ENCODE data around the gene BLNK. TPM values are rescaled to one million over a fixed set of nuclear protein-coding genes. Genes with fewer than 3 reads are reported as not detected.

Gene BLNK
- total RNA-seq, 2 donors from 2014 or later, result 0.39 to 0.41 TPM

DNA sequence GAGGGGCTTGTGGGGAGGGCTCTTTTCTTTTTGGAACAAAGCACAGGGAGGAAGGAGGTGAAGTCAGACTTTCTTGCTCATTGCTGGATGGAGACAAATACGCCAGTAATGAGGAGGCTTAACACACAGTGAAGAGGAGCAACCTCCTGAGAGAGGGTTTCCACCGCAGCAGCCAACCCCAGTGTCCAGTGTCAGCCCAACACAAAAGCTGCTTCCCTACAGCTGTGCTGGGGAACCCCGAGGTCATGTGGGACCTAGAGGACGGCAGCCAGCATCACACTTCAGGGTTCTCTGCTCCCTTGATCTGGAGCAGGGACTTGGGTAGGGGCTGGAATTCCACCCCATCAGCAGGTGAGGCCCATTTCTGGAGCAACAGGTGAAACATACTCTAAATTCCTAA lies 7.7 kb downstream of the BLNK start:
- Histone ChIP-seq H3K4me1 (peaks cover 0 to 8% of the 10 kb centered on the region in 2 donors), H3K4me3 (no peak overlapping the region), H3K27ac (no peak overlapping the region), H3K27me3 (no peaks in the 10 kb centered on the region), H3K9me3 (no peaks in the 10 kb centered on the region), H3K36me3 (no peaks in the 10 kb centered on the region)
- DNase-seq (ENCODE audit: low spot score), result no peak
- TF ChIP-seq, protein P1, sequence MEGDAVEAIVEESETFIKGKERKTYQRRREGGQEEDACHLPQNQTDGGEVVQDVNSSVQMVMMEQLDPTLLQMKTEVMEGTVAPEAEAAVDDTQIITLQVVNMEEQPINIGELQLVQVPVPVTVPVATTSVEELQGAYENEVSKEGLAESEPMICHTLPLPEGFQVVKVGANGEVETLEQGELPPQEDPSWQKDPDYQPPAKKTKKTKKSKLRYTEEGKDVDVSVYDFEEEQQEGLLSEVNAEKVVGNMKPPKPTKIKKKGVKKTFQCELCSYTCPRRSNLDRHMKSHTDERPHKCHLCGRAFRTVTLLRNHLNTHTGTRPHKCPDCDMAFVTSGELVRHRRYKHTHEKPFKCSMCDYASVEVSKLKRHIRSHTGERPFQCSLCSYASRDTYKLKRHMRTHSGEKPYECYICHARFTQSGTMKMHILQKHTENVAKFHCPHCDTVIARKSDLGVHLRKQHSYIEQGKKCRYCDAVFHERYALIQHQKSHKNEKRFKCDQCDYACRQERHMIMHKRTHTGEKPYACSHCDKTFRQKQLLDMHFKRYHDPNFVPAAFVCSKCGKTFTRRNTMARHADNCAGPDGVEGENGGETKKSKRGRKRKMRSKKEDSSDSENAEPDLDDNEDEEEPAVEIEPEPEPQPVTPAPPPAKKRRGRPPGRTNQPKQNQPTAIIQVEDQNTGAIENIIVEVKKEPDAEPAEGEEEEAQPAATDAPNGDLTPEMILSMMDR (IDR thresholded peaks at IDR 0.05), result no peak

DNA sequence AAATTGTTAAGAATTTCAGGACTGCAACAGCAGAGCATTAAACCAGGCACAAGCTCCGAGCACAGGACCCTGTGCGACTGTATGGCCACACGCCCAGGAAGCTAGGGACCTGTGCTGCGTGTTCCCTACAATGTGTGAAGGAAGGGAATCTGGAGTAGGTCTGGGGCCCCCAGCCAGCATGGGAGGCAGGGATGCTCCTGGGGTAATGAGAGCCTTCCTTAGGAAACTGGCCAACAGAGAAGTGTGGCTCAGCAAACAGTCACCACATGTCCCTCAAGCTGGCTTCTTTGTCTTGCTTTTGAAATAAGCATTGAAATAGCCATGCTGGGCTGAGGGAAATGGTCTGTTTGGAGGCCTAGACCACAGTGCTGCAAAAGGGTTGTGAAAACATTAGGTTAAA lies 8.2 kb downstream of the BLNK start:
- H3K9me3 ChIP-seq, result no peaks in the 10 kb centered on the region
- TF ChIP-seq, protein P1 (IDR thresholded peaks at IDR 0.05), result no peak
- peaks cover 0 to 8% of the 10 kb centered on the region in 2 donors for H3K4me1 ChIP-seq
- H3K4me3 ChIP-seq, result no peak overlapping the region
- DNase-seq (ENCODE audit: low spot score), result no peak
- H3K36me3 ChIP-seq, result no peaks in the 10 kb centered on the region
- no peaks in the 10 kb centered on the region for H3K27me3 ChIP-seq
- no peak overlapping the region for H3K27ac ChIP-seq

DNA sequence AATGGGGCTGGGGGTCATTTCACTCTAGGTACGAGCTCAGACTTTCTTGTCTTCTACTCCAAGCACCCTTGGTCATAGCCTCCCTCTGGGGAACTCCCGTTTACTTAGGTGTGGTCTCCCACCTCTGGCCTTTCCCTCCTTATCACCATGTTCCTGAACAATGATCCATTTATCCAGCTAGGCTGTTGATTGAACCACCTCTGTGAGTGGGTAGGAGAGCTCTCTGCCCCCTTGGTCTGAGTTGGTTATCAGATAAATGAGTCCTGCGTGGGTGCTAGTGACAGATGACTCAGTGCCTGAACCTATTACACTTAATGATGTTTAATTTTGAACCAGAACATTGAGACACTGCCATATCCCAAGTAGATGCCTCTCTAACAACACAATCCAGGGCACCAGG lies 9.4 kb downstream of the BLNK start:
- H3K4me1 ChIP-seq, result peaks cover 0 to 8% of the 10 kb centered on the region in 2 donors
- H3K4me3 ChIP-seq, result no peak overlapping the region
- no peak overlapping the region for H3K27ac ChIP-seq
- DNase-seq (ENCODE audit: low spot score), result no peak
- H3K9me3 ChIP-seq, result no peaks in the 10 kb centered on the region
- H3K27me3 ChIP-seq, result no peaks in the 10 kb centered on the region
- TF ChIP-seq, protein P1 (IDR thresholded peaks at IDR 0.05), result no peak
- H3K36me3 ChIP-seq, result no peaks in the 10 kb centered on the region

DNA sequence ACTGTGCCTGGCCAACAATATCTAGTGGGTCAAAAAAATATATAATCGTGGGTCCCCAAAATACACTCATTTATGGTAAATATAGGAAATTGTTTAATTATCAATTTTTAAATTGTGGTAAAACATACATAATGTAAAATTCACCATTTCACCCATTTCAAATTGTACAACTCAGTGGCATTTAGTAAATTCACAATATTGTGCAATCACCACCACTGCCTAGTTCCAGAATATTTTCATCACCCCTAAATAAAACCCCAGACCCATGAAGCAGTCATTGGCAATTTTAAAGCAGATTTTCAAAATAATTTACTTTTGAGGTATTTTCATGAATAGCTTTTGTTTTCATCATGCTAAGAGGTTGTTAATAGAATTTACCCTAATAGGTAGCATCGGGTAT lies 10.2 kb downstream of the BLNK start:
- DNase-seq (ENCODE audit: low spot score), result no peak
- no peaks in the 10 kb centered on the region for H3K27me3 ChIP-seq
- no peaks in the 10 kb centered on the region for H3K9me3 ChIP-seq
- no peak overlapping the region for H3K4me3 ChIP-seq
- no peaks in the 10 kb centered on the region for H3K36me3 ChIP-seq
- no peak overlapping the region for H3K27ac ChIP-seq
- TF ChIP-seq, protein P1 (IDR thresholded peaks at IDR 0.05), result no peak
- H3K4me1 ChIP-seq, result peaks cover 0 to 8% of the 10 kb centered on the region in 2 donors

DNA sequence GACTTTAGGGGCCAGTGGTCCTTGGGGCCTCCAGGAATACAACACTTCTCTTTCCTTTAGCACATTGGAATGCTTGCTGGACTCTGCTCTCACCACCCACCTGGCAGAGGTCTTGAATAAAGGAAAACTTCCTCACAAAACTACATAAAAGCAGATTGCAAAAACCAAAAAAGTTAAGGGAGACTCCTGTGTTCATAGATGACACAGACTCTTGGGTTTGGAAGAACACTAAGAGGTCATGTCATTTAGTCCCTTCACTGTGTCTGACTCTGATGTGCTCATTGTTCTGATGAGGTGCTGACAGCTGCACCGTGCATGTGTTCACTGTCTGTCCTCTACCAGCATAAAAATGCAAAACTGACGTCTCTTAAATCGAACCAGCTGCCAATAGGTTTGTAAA lies 11.4 kb downstream of the BLNK start:
- no peak for DNase-seq (ENCODE audit: low spot score)
- Histone ChIP-seq H3K36me3 (no peaks in the 10 kb centered on the region), H3K27me3 (no peaks in the 10 kb centered on the region), H3K27ac (no peak overlapping the region), H3K9me3 (no peaks in the 10 kb centered on the region), H3K4me1 (peaks cover 0 to 8% of the 10 kb centered on the region in 2 donors), H3K4me3 (no peak overlapping the region)
- TF ChIP-seq, protein P1 (IDR thresholded peaks at IDR 0.05), result no peak

DNA sequence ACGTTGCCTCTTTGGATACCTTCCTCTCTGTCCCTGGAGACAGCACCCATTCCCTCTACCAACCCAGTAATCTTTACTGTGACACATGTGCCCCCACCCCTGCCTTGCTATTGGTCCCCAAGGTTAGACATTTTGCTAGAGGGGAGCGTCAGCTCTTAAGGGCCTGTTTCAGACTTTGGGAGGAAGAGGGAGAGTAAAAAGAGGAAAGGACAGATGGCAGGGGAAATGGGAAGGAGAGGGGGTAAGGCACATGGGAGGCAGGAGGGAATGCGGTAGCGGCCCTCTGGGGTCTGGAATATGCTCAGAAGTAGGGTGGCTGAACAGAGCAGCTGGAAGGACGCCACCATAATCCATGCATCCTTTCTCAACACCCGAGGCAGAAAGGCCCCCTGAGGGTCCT lies 12.2 kb downstream of the BLNK start:
- Histone ChIP-seq H3K36me3 (no peaks in the 10 kb centered on the region), H3K4me3 (no peak overlapping the region), H3K27ac (no peak overlapping the region), H3K4me1 (peaks cover 0 to 8% of the 10 kb centered on the region in 2 donors), H3K27me3 (no peaks in the 10 kb centered on the region), H3K9me3 (no peaks in the 10 kb centered on the region)
- no peak for DNase-seq (ENCODE audit: low spot score)
- TF ChIP-seq, protein P1 (IDR thresholded peaks at IDR 0.05), result no peak

Data from right atrium auricular region (tissue), 2 donors.